ENCODE measurements around the gene BMPR2.
"Not testable (repeated sequence)": the region's sequence is repeated elsewhere in the genome, so short reads cannot be mapped to it uniquely, and the experiment has no call there.

The BMPR2 gene

GRCh38 chr2:202542142-202542541 is 166.0 kb downstream of the BMPR2 start:
- DNase-seq = no peak

- no peak for DNase-seq
Measured at GRCh38 chr2:202545523-202545922, 169.4 kb downstream of the BMPR2 start.

GRCh38 chr2:202545931-202546330 is 169.8 kb downstream of the BMPR2 start:
- DNase-seq = no peak

- not testable (repeated sequence) for DNase-seq
Measured at GRCh38 chr2:202546499-202547141, 170.5 kb downstream of the BMPR2 start.

- no peak for DNase-seq
Measured at GRCh38 chr2:202548240-202548639, 172.1 kb downstream of the BMPR2 start.

- not testable (repeated sequence) for DNase-seq
Measured at GRCh38 chr2:202551000-202551399, 174.9 kb downstream of the BMPR2 start.

- DNase-seq = no peak
Measured at GRCh38 chr2:202555356-202555755, 179.2 kb downstream of the BMPR2 start.

- DNase-seq = no peak
Measured at GRCh38 chr2:202560200-202560599, 184.1 kb downstream of the BMPR2 start.

- no peak for DNase-seq
Measured at GRCh38 chr2:202564226-202564625, 188.1 kb downstream of the BMPR2 start.

- DNase-seq = no peak
Measured at GRCh38 chr2:202566286-202566685, 190.2 kb downstream of the BMPR2 start.

- no peak for DNase-seq
Measured at GRCh38 chr2:202574541-202574940, 198.4 kb downstream of the BMPR2 start.

- not testable (repeated sequence) for DNase-seq
Measured at GRCh38 chr2:202575194-202575593, 199.1 kb downstream of the BMPR2 start.

- DNase-seq = no peak
Measured at GRCh38 chr2:202577250-202578183, 201.4 kb downstream of the BMPR2 start.

GRCh38 chr2:202582846-202583245 is 206.7 kb downstream of the BMPR2 start:
- DNase-seq = not testable (repeated sequence)

GRCh38 chr2:202583709-202584219 is 207.6 kb downstream of the BMPR2 start:
- no peak for DNase-seq

GRCh38 chr2:202588647-202589581 is 212.8 kb downstream of the BMPR2 start:
- peak; percentile 74 for DNase-seq

- no peak for DNase-seq
Measured at GRCh38 chr2:202589582-202589949, 213.4 kb downstream of the BMPR2 start.

GRCh38 chr2:202592566-202592965 is 216.4 kb downstream of the BMPR2 start:
- no peak for DNase-seq

GRCh38 chr2:202599105-202599504 is 223.0 kb downstream of the BMPR2 start:
- no peak for DNase-seq

- DNase-seq = no peak
Measured at GRCh38 chr2:202599911-202600310, 223.8 kb downstream of the BMPR2 start.

GRCh38 chr2:202604699-202605098 is 228.6 kb downstream of the BMPR2 start:
- DNase-seq = no peak

GRCh38 chr2:202605174-202605573 is 229.0 kb downstream of the BMPR2 start:
- DNase-seq = no peak
